ENCODE measurements around the gene PARD3.

- TF ChIP-seq CTCF (IDR thresholded peaks at IDR 0.05) (no peak), ETV6 (CRISPR knock-in tag; IDR thresholded peaks at IDR 0.05) (no peak), MLX (CRISPR knock-in tag; IDR thresholded peaks at IDR 0.05) (no peak), TEAD4 (CRISPR knock-in tag; IDR thresholded peaks at IDR 0.05) (no peak), TP53 (CRISPR knock-in tag; IDR thresholded peaks at IDR 0.05) (no peak), USF1 (CRISPR knock-in tag; IDR thresholded peaks at IDR 0.05) (no peak), ZNF232 (CRISPR knock-in tag; IDR thresholded peaks at IDR 0.05) (no peak), SMAD3 (CRISPR knock-in tag; IDR thresholded peaks at IDR 0.05; ENCODE audit: borderline replicate concordance) (no peak), SP1 (CRISPR knock-in tag; conservative IDR thresholded peaks at IDR 0.05) (no peak), FOXP1 (CRISPR knock-in tag; IDR thresholded peaks at IDR 0.05; ENCODE audit: borderline replicate concordance) (no peak)
- TF ChIP-seq, protein P1, sequence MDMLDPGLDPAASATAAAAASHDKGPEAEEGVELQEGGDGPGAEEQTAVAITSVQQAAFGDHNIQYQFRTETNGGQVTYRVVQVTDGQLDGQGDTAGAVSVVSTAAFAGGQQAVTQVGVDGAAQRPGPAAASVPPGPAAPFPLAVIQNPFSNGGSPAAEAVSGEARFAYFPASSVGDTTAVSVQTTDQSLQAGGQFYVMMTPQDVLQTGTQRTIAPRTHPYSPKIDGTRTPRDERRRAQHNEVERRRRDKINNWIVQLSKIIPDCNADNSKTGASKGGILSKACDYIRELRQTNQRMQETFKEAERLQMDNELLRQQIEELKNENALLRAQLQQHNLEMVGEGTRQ (CRISPR knock-in tag; IDR thresholded peaks at IDR 0.05) = no peak
Observed at GRCh38 chr10:34607894-34608293, 207.2 kb downstream of the PARD3 start.
